Gastroesophageal sphincter (tissue), 3 donors: ENCODE results near the gene ADPRHL1.

ENCODE experiments used
- CTCF ChIP-seq, 4 experiments: fragments of 200-600 bp in 2 of 4; fragments of 450-650 bp in 2 of 4; sonication (generic) in 1 of 4; IDR thresholded peaks; one replicate each; pipeline ENCODE4 v1.5.1; 2017 to 2019; ENCODE audit warnings: antibody characterized with exemption in 4 of 4, mild to moderate bottlenecking in 2 of 4, moderate library complexity in 2 of 4
- EP300 ChIP-seq: sonication (generic); formaldehyde crosslinking; IDR thresholded peaks from one replicate; pipeline ENCODE4 v1.6.1; 2017; ENCODE audit warnings: antibody characterized with exemption, mild to moderate bottlenecking
- POLR2AphosphoS5 ChIP-seq: sonication (generic); formaldehyde crosslinking; IDR thresholded peaks from one replicate; pipeline ENCODE4 v1.6.1; 2017; ENCODE audit warnings: antibody characterized with exemption

- TF ChIP-seq CTCF (IDR thresholded peaks at IDR 0.05), result no peak
- no peak for TF ChIP-seq EP300
- TF ChIP-seq POLR2AphosphoS5, result no peak
These were observed 97.7 kb downstream of the ADPRHL1 start for GRCh38 chr13:113355621-113356020.
